ENCODE measurements around the gene HCST.

- no peak for TF ChIP-seq POLR2A (IDR thresholded peaks at IDR 0.05)
- TF ChIP-seq CTCF (IDR thresholded peaks at IDR 0.05), result no peak
Measured at GRCh38 chr19:35858311-35858710, 44.0 kb upstream of the HCST start.
